Fibroblast of skin of left quadriceps (primary cell): ENCODE measurements around the gene SLC25A33.
"Not testable (repeated sequence)": the region's sequence is repeated elsewhere in the genome, so short reads cannot be mapped to it uniquely, and the experiment has no call there.

Source experiments
- DNase-seq, 2 experiments: peaks; one replicate each; pipeline ENCODE4 v3.0.0-alpha.2; 2013; ENCODE audit warnings: low read depth in 2 of 2

Gene SLC25A33

DNA sequence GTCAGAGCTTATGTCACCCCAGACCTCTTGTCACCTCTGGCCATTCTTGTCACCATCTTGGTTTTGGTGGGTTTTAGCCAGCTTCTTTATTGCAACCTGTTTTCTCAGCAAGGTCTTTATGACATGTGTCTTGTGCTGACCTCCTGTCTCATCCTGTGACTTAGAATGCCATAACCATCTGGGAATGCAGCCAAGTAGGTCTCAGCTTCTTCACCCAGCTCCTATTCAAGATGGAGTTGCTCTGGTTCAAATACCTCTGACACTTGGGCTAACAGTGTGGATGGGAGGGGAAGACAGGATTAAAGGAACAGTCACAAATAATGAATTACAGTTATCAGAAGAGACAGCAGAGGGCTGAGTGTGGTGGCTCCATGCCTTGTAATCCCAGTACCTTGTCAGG lies 81.8 kb downstream of the SLC25A33 start:
- DNase-seq: no peak

DNA sequence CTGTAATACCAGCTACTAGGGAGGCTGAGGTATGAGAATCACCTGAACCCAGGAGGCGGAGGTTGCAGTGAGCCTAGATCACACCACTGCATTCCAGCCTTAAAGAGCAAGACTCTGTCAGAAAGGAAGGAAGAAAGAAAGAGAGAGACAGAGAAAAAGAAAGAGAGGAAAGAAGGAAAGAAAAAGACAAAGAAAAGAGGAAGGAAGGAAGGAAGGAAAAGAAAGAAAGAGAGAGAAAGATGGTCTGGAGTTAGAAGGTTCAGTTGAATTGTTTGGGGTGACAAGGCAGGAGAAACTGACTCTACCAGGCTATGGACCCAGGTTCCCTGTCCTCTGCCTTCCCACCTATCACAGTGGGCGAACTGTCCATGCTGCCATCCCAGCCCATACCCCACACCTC lies 84.8 kb downstream of the SLC25A33 start:
- DNase-seq: no peak

GRCh38 chr1:9625030-9625429 lies 85.8 kb downstream of the SLC25A33 start:
- DNase-seq: not testable (repeated sequence)

- no peak for DNase-seq
Observed at GRCh38 chr1:9626201-9626608, 86.9 kb downstream of the SLC25A33 start.

DNA sequence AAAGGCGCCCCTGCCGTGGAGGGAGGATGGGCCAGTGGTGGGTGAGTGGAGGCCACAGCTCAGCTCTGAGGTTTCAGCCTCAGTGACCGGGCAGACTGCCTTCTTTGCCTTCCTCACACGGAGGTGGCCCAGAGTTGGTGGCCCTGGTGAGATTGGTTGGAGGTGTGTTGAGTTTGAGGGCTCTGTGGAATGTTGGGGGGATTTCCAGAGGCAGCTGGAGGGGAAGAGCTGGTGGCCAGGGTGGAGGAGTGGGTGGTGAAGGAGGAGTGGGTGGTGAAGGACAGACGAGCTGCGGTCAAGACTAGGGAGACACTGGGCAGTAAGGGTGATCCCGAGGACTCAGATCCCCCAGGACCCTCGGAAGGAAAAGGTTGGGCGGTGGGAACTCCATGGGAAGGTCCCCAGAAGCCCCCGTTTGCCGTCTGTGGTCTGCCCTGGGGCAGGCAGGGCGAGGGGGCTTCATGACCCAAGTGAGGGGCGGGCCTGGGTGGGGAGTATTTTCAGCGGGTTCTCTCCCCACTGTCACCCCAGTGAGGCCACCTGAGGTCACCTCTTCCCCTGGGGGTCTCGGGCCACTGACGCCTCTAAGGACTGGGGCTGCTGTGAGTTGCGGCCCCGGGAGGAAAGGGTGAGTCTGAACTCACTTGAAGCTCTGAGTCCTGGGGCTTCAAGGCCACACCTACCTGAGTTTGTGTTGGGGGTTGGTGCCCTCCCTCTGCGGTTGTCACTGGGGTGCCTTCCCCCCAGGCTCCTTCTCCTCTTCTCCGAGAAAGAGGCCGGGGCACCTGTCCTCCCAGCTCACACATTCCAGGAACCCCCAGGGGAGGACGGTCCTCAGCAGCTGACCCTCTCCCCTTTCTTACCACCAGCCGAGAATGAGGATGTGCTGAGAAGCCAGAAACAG lies 89.5 kb downstream of the SLC25A33 start:
- DNase-seq: no peak

- no peak for DNase-seq
Observed at GRCh38 chr1:9629445-9630201, 90.4 kb downstream of the SLC25A33 start.

DNA sequence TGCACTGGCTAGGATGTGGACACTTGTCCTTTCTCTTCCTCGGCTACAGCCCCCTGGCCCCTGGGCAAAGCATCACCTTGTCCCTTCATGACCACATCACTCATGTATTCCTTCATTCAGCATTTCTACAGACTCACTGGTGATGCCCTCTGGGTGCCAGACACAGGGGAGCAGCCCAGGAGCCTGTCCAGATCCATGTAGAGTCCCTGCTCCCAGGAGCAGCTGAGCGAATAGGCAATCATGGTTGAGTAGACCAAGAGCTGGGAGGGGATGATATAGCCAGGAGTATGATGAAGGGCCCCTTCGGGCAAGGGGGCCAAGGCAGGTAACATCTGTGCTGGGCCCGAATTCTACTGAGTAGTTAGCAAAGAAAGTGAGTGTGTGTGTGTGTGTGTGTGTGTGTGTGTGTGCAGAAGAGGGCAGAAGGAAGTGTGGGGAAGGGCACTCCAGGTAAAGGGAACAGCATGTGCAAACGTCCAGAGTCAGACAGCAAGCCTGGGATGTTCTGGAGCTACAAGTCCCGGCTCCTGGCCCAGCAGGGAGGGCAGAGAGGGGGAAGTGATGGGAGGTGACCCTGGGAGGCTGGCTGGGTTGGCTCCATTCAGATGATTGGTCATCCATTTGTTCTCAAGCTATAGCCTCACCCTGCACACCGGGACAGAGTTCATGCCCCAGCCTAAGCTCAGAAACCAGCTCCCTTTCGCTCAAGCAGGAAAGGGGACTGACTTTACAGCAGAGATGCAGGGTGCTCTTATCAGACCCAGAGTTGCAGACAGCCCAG lies 91.3 kb downstream of the SLC25A33 start:
- no peak for DNase-seq

DNA sequence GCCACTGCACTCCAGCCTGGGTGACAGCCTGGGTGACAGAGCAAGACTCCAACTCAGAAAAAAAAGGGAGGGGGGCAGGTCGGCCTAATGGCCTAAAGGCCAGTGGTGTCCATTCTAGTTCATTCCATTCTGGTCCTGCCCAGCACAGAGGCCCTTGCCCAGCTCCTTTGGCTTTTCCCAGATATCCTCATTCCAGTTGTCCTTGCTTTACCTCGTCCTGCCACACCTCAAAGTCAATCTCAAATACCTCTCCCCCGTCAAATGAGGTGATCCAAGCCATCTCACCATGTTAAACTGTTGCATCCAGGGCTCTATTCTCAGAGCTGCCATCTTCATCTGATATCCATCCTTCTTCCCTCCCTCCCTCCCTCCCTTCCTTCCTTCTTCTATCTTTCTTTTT lies 92.3 kb downstream of the SLC25A33 start:
- no peak for DNase-seq

GRCh38 chr1:9633493-9633892 lies 94.2 kb downstream of the SLC25A33 start:
- DNase-seq: no peak

- no peak for DNase-seq
Observed at GRCh38 chr1:9634582-9634981, 95.3 kb downstream of the SLC25A33 start.
